H9 (cell line): ENCODE measurements around the gene DKKL1. TPM values are rescaled to one million over a fixed set of nuclear protein-coding genes. Genes with fewer than 3 reads are reported as not detected.

Experiments used
- DNase-seq: peaks from one replicate; pipeline ENCODE4 v3.0.0-alpha.2; 2017
- H2AFZ ChIP-seq: one replicate; pipeline ENCODE4 v1.6.1; 2013; ENCODE audit warnings: mild to moderate bottlenecking, low read length, control low read depth, moderate library complexity
- H2AK5ac ChIP-seq: 2 replicates; pipeline ENCODE4 v1.6.1; 2013; ENCODE audit warnings: low read length, control low read depth, mixed read lengths; ENCODE audit not compliant: insufficient read length
- H2BK120ac ChIP-seq: one replicate; pipeline ENCODE4 v1.6.1; 2013; ENCODE audit warnings: low read depth, mild to moderate bottlenecking, low read length, control low read depth, inconsistent platforms; ENCODE audit not compliant: poor library complexity, severe bottlenecking
- H2BK12ac ChIP-seq: 2 replicates; pipeline ENCODE4 v1.6.1; 2013; ENCODE audit warnings: low read length, control low read depth, mixed read lengths, low read depth; ENCODE audit not compliant: insufficient read length
- H2BK15ac ChIP-seq: 2 replicates; pipeline ENCODE4 v1.6.1; 2013; ENCODE audit warnings: low read depth, low read length, control low read depth
- H2BK20ac ChIP-seq: one replicate; pipeline ENCODE4 v1.6.1; 2013; ENCODE audit warnings: low read depth, mild to moderate bottlenecking, low read length, control low read depth, inconsistent platforms; ENCODE audit not compliant: poor library complexity, severe bottlenecking
- H2BK5ac ChIP-seq: 2 replicates; pipeline ENCODE4 v1.6.1; 2013; ENCODE audit warnings: low read length, control low read depth, mixed read lengths; ENCODE audit not compliant: insufficient read length
- H3K14ac ChIP-seq: 2 replicates; pipeline ENCODE4 v1.6.1; 2013; ENCODE audit warnings: low read length, control low read depth; ENCODE audit not compliant: insufficient read depth
- H3K18ac ChIP-seq: 2 replicates; pipeline ENCODE4 v1.6.1; 2013; ENCODE audit warnings: low read depth, mild to moderate bottlenecking, mixed read lengths, low read length, control low read depth; ENCODE audit not compliant: insufficient read length
- H3K23ac ChIP-seq: 2 replicates; pipeline ENCODE4 v1.6.1; 2013; ENCODE audit warnings: low read length, control low read depth, mixed read lengths, low read depth; ENCODE audit not compliant: insufficient read length
- H3K23me2 ChIP-seq: 2 replicates; pipeline ENCODE4 v1.6.1; 2013; ENCODE audit warnings: low read depth, mild to moderate bottlenecking, mixed read lengths, low read length, control low read depth; ENCODE audit not compliant: insufficient read length, poor library complexity, severe bottlenecking
- H3K27ac ChIP-seq: 2 replicates; pipeline ENCODE4 v1.5.1; 2013; ENCODE audit warnings: low read length, control low read depth, mixed read lengths, low read depth; ENCODE audit not compliant: insufficient read length
- H3K27me3 ChIP-seq: 2 replicates; pipeline ENCODE4 v1.6.1; 2013; ENCODE audit warnings: low read length, control low read depth, inconsistent platforms; ENCODE audit not compliant: insufficient read depth
- H3K4ac ChIP-seq: 2 replicates; pipeline ENCODE4 v1.6.1; 2013; ENCODE audit warnings: low read depth, mild to moderate bottlenecking, control low read depth, inconsistent platforms, low read length, moderate library complexity
- H3K4me1 ChIP-seq: 2 replicates; pipeline ENCODE4 v1.6.1; 2013; ENCODE audit warnings: low read length, control low read depth, inconsistent platforms; ENCODE audit not compliant: insufficient read depth
- H3K4me2 ChIP-seq: 2 replicates; pipeline ENCODE4 v1.6.1; 2013; ENCODE audit warnings: low read length, control low read depth, mixed read lengths; ENCODE audit not compliant: insufficient read length, insufficient read depth
- H3K56ac ChIP-seq: 2 replicates; pipeline ENCODE4 v1.6.1; 2013; ENCODE audit warnings: low read depth, mild to moderate bottlenecking, mixed read lengths, low read length, control low read depth; ENCODE audit not compliant: insufficient read length
- H3K79me1 ChIP-seq: 2 replicates; pipeline ENCODE4 v1.6.1; 2013; ENCODE audit warnings: low read depth, mild to moderate bottlenecking, moderate library complexity, low read length, control low read depth, inconsistent platforms; ENCODE audit not compliant: insufficient read depth, poor library complexity, severe bottlenecking
- H3K79me2 ChIP-seq: 2 replicates; pipeline ENCODE4 v1.6.1; 2013; ENCODE audit warnings: low read length, control low read depth, inconsistent platforms; ENCODE audit not compliant: insufficient read depth
- H3K9ac ChIP-seq: 2 replicates; pipeline ENCODE4 v1.6.1; 2013; ENCODE audit warnings: low read length, control low read depth, mixed read lengths; ENCODE audit not compliant: insufficient read length; ENCODE audit errors: extremely low read depth
- H3K9me3 ChIP-seq: one replicate; pipeline ENCODE4 v1.6.1; 2013; ENCODE audit warnings: low read depth, low read length, inconsistent platforms; ENCODE audit not compliant: control insufficient read depth
- H3T11ph ChIP-seq: one replicate; pipeline ENCODE4 v1.6.1; 2013; ENCODE audit warnings: mild to moderate bottlenecking, low read length, control low read depth, inconsistent platforms
- H4K20me1 ChIP-seq: one replicate; pipeline ENCODE4 v1.6.1; 2013; ENCODE audit not compliant: control insufficient read depth, insufficient read length, insufficient read depth
- H4K5ac ChIP-seq: 2 replicates; pipeline ENCODE4 v1.6.1; 2013; ENCODE audit warnings: low read depth, mild to moderate bottlenecking, mixed read lengths, low read length, control low read depth; ENCODE audit not compliant: insufficient read length
- H4K8ac ChIP-seq: replicated peaks from 2 replicates; pipeline ENCODE4 v1.6.1; 2013; ENCODE audit warnings: low read length, control low read depth, mixed read lengths, low read depth; ENCODE audit not compliant: insufficient read length
- H4K91ac ChIP-seq: 2 replicates; pipeline ENCODE4 v1.6.1; 2013; ENCODE audit warnings: low read depth, mild to moderate bottlenecking, moderate library complexity, mixed read lengths, low read length, control low read depth; ENCODE audit not compliant: insufficient read length
- H3K27ac Mint-ChIP-seq, 3 experiments: 2 replicates in 2 of 3; 3 replicates in 1 of 3; pipeline ENCODE4 v1.8.0; 2020 to 2021; ENCODE audit warnings: mixed read lengths in 3 of 3, mild to moderate bottlenecking in 1 of 3, moderate library complexity in 1 of 3
- H3K27me3 Mint-ChIP-seq: 2 replicates; pipeline ENCODE4 v1.8.0; 2021; ENCODE audit warnings: low read depth, mild to moderate bottlenecking, moderate library complexity, mixed read lengths
- H3K36me3 Mint-ChIP-seq, 3 experiments: 2 replicates in 2 of 3; 3 replicates in 1 of 3; pipeline ENCODE4 v1.8.0; 2020 to 2021; ENCODE audit warnings: low read depth in 3 of 3, mixed read lengths in 3 of 3; ENCODE audit not compliant: insufficient read depth in 1 of 3
- H3K4me1 Mint-ChIP-seq, 2 experiments: 2 replicates each; pipeline ENCODE4 v1.8.0; 2020; ENCODE audit warnings: mixed read lengths in 2 of 2
- H3K4me3 Mint-ChIP-seq, 2 experiments: 2 replicates in 1 of 2; 3 replicates in 1 of 2; pipeline ENCODE4 v1.8.0; 2020 to 2021; ENCODE audit warnings: mild to moderate bottlenecking in 2 of 2, mixed read lengths in 2 of 2, moderate library complexity in 1 of 2
- H3K9me3 Mint-ChIP-seq, 2 experiments: 2 replicates in 1 of 2; 3 replicates in 1 of 2; pipeline ENCODE4 v1.8.0; 2020; ENCODE audit warnings: mild to moderate bottlenecking in 2 of 2, mixed read lengths in 2 of 2, moderate library complexity in 1 of 2
- WGBS: extraction: QIAGEN DNeasy Blood & Tissue Kit; methylation state at CpG from one replicate; pipeline ENCODE4 v1.1.7; 2013; ENCODE audit warnings: missing lambda C conversion rate, low lambda C conversion rate, mixed read lengths; ENCODE audit not compliant: insufficient read length; ENCODE audit errors: extremely low coverage; 5-methylcytosine and 5-hydroxymethylcytosine counted together
- total RNA-seq: library from RNA; stranded (reverse); gene quantifications from 2 replicates; pipeline ENCODE4 v1.2.1, GENCODE V29; 2021
- TF ChIP-seq, protein P1 (sequence below): fragments of 200-600 bp; sonication (generic); conservative IDR thresholded peaks from 3 replicates; pipeline ENCODE4 v1.8.0; 2021; ENCODE audit warnings: antibody characterized with exemption, mild to moderate bottlenecking

Gene DKKL1
- total RNA-seq, 1 experiment from 2014 or later: 3.5 TPM

DNA sequence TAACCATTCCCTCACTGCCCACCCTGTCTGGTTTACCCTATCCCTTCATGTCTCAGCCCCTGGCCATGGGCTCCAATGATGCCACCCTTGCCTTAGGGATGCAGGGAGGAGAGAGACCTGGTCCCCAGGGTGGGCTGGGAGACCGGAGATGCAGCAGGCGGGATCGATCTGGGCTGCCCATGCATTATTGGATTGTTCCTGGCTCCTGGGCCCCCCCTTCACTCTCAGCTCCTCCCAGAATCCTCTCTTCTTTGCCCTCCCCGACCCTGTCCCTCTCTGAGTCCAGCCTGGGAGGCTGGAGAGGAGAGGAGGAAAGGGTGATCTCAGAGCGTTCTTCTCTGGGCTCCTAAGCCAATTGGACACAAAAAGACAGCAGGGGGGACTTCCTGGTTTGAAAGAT lies 30.2 kb downstream of the DKKL1 start:
- Mint-ChIP-seq H3K4me3 (no peak overlapping the region), H3K27ac (peak overlapping the region in 1 of 3 experiments; percentile 46; a peak in 2 of 7 replicates), H3K4me1 (peaks cover 28 to 50% of the 10 kb centered on the region in 2 experiments), H3K27me3 (peaks cover 13% of the 10 kb centered on the region), H3K36me3 (0 out of 7 replicates have a peak, but pooled peaks cover 0 to 1% (median 0%) of the 10 kb centered on the region in 3 experiments), H3K9me3 (no peaks in the 10 kb centered on the region; a peak in 1 of 5 replicates)
- Histone ChIP-seq H3K79me1 (no peaks in the 10 kb centered on the region), H2BK5ac (no peak overlapping the region), H4K8ac (no peak overlapping the region), H2BK120ac (no peak overlapping the region), H4K5ac (no peak overlapping the region), H3K4ac (no peak overlapping the region), H3K23ac (no peak overlapping the region), H3K27me3 (no peaks in the 10 kb centered on the region), H3K18ac (no peak overlapping the region), H3K9ac (no peak overlapping the region), H3K4me1 (no peaks in the 10 kb centered on the region), H3K79me2 (no peaks in the 10 kb centered on the region), H2BK20ac (no peak overlapping the region), H2AK5ac (no peak overlapping the region), H2AFZ (no peak overlapping the region), H3K56ac (no peak overlapping the region), H3K27ac (no peak overlapping the region), H4K20me1 (no peaks in the 10 kb centered on the region), H3K9me3 (no peaks in the 10 kb centered on the region), H3K14ac (no peak overlapping the region), H3K4me2 (no peak overlapping the region), H3T11ph (no peak overlapping the region), H2BK12ac (no peak overlapping the region), H4K91ac (no peak overlapping the region), H3K23me2 (no peaks in the 10 kb centered on the region), H2BK15ac (no peak overlapping the region)
- TF ChIP-seq, protein P1, sequence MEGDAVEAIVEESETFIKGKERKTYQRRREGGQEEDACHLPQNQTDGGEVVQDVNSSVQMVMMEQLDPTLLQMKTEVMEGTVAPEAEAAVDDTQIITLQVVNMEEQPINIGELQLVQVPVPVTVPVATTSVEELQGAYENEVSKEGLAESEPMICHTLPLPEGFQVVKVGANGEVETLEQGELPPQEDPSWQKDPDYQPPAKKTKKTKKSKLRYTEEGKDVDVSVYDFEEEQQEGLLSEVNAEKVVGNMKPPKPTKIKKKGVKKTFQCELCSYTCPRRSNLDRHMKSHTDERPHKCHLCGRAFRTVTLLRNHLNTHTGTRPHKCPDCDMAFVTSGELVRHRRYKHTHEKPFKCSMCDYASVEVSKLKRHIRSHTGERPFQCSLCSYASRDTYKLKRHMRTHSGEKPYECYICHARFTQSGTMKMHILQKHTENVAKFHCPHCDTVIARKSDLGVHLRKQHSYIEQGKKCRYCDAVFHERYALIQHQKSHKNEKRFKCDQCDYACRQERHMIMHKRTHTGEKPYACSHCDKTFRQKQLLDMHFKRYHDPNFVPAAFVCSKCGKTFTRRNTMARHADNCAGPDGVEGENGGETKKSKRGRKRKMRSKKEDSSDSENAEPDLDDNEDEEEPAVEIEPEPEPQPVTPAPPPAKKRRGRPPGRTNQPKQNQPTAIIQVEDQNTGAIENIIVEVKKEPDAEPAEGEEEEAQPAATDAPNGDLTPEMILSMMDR: no peak
- no CpG with 5 or more reads among the region's 5 CpGs for WGBS
- DNase-seq: no peak
